Measurements from ENCODE around the gene MMS19.

Gene MMS19

GRCh38 chr10:97525086-97525485, 26.9 kb upstream of the MMS19 start:
- DNase-seq, result no peak

GRCh38 chr10:97522937-97523336, 24.7 kb upstream of the MMS19 start:
- DNase-seq, result no peak

- DNase-seq, result no peak
Observed at GRCh38 chr10:97522071-97522470, 23.8 kb upstream of the MMS19 start.

GRCh38 chr10:97520978-97521761, 22.9 kb upstream of the MMS19 start:
- DNase-seq, result no peak

- DNase-seq, result no peak
Observed at GRCh38 chr10:97520520-97520919, 22.3 kb upstream of the MMS19 start.

- no peak for DNase-seq
Observed at GRCh38 chr10:97519342-97519741, 21.1 kb upstream of the MMS19 start.

GRCh38 chr10:97518301-97519043, 20.2 kb upstream of the MMS19 start:
- DNase-seq, result no peak

GRCh38 chr10:97517778-97518300, 19.6 kb upstream of the MMS19 start:
- no peak for DNase-seq

GRCh38 chr10:97517096-97517750, 19.0 kb upstream of the MMS19 start:
- DNase-seq, result no peak

GRCh38 chr10:97515271-97515978, 17.2 kb upstream of the MMS19 start:
- no peak for DNase-seq

- DNase-seq, result no peak
Observed at GRCh38 chr10:97514344-97514743, 16.1 kb upstream of the MMS19 start.

GRCh38 chr10:97512993-97513392, 14.8 kb upstream of the MMS19 start:
- DNase-seq, result no peak

GRCh38 chr10:97511711-97512440, 13.7 kb upstream of the MMS19 start:
- no peak for DNase-seq

GRCh38 chr10:97510686-97511085, 12.5 kb upstream of the MMS19 start:
- no peak for DNase-seq

GRCh38 chr10:97509120-97509680, 11.0 kb upstream of the MMS19 start:
- DNase-seq, result no peak

- no peak for DNase-seq
Observed at GRCh38 chr10:97508342-97508741, 10.1 kb upstream of the MMS19 start.

GRCh38 chr10:97506199-97506991, 8.2 kb upstream of the MMS19 start:
- no peak for DNase-seq

GRCh38 chr10:97505152-97505551, 6.9 kb upstream of the MMS19 start:
- DNase-seq, result no peak

GRCh38 chr10:97503406-97503805, 5.2 kb upstream of the MMS19 start:
- no peak for DNase-seq

- DNase-seq, result no peak
Observed at GRCh38 chr10:97502916-97503315, 4.7 kb upstream of the MMS19 start.

GRCh38 chr10:97500297-97500575, 2.0 kb upstream of the MMS19 start:
- DNase-seq, result no peak

Measured in activated gamma-delta T cell treated with Interleukin-2 at 50 U/mL for 16 hours (primary cell).